DOHH2 (cell line): ENCODE measurements around the gene TRPM1.

ENCODE experiments used
- H3F3A ChIP-seq: fragments of 200-600 bp; sonication (generic), shearing (Covaris generic); 2 replicates; pipeline ENCODE4 v1.6.0; 2016; ENCODE audit warnings: antibody characterized with exemption, mild to moderate bottlenecking; ENCODE audit not compliant: control insufficient read depth, insufficient read depth
- H3K27ac ChIP-seq: fragments of 200-600 bp; sonication (generic); 2 replicates; pipeline ENCODE4 v1.5.1; 2014; ENCODE audit warnings: low read depth, mild to moderate bottlenecking, low read length, moderate library complexity
- H3K27me3 ChIP-seq: fragments of 200-600 bp; sonication (generic); 2 replicates; pipeline ENCODE4 v1.6.1; 2014; ENCODE audit warnings: mild to moderate bottlenecking, low read length, mixed read lengths; ENCODE audit not compliant: control insufficient read depth
- H3K36me3 ChIP-seq: fragments of 200-600 bp; sonication (generic); 2 replicates; pipeline ENCODE4 v1.6.1; 2014; ENCODE audit warnings: mild to moderate bottlenecking, low read length, moderate library complexity, mixed read lengths; ENCODE audit not compliant: control insufficient read depth
- H3K4me1 ChIP-seq: fragments of 200-600 bp; sonication (generic); 2 replicates; pipeline ENCODE4 v1.6.1; 2014; ENCODE audit warnings: mild to moderate bottlenecking, low read length, mixed read lengths; ENCODE audit not compliant: control insufficient read depth
- H3K4me2 ChIP-seq: fragments of 200-600 bp; sonication (generic); 2 replicates; pipeline ENCODE4 v1.6.0; 2014; ENCODE audit warnings: mild to moderate bottlenecking, low read length, moderate library complexity
- H3K4me3 ChIP-seq: fragments of 200-600 bp; sonication (generic); 2 replicates; pipeline ENCODE4 v1.5.1; 2014; ENCODE audit warnings: mild to moderate bottlenecking, low read length, mixed read lengths
- H3K79me2 ChIP-seq: fragments of 200-600 bp; sonication (generic); 2 replicates; pipeline ENCODE4 v1.6.1; 2014; ENCODE audit warnings: mild to moderate bottlenecking, low read length, mixed read lengths; ENCODE audit not compliant: control insufficient read depth
- H3K9me2 ChIP-seq: fragments of 200-600 bp; sonication (generic); replicated peaks from 2 replicates; pipeline ENCODE4 v1.6.1; 2014; ENCODE audit warnings: mild to moderate bottlenecking, low read length, mixed read lengths; ENCODE audit not compliant: control insufficient read depth
- H3K9me3 ChIP-seq: fragments of 200-600 bp; sonication (generic); 2 replicates; pipeline ENCODE4 v1.6.1; 2014; ENCODE audit warnings: antibody characterized with exemption, low read length, mixed read lengths; ENCODE audit not compliant: control insufficient read depth, insufficient read depth
- H4K20me1 ChIP-seq: fragments of 200-600 bp; sonication (generic); 2 replicates; pipeline ENCODE4 v1.6.0; 2014; ENCODE audit warnings: low read depth, mild to moderate bottlenecking, antibody characterized with exemption, low read length, moderate library complexity; ENCODE audit not compliant: control insufficient read depth, insufficient read depth
- CTCF ChIP-seq: fragments of 200-600 bp; sonication (generic); IDR thresholded peaks from one replicate; pipeline ENCODE4 v1.5.1; 2014; ENCODE audit warnings: antibody characterized with exemption, mild to moderate bottlenecking, low read depth, low read length; ENCODE audit not compliant: poor library complexity, severe bottlenecking
- EZH2phosphoT487 ChIP-seq: fragments of 200-600 bp; sonication (generic); IDR thresholded peaks from 2 replicates; pipeline ENCODE4 v1.6.1; 2017; ENCODE audit warnings: borderline replicate concordance, mild to moderate bottlenecking, antibody characterized with exemption, low read length, moderate library complexity, mixed read lengths

TRPM1 gene

GRCh38 chr15:31084176-31084575 lies 17.3 kb downstream of the TRPM1 start:
- Histone ChIP-seq H3K9me3 (no peaks in the 10 kb centered on the region), H3K27me3 (peaks cover 3% of the 10 kb centered on the region; the same call in 1 of the 2 replicates), H3K79me2 (no peaks in the 10 kb centered on the region), H3K4me2 (no peak overlapping the region), H3F3A (no peaks in the 10 kb centered on the region), H3K9me2 (no peaks in the 10 kb centered on the region), H3K4me3 (no peak overlapping the region), H3K36me3 (no peaks in the 10 kb centered on the region), H3K27ac (no peak overlapping the region), H4K20me1 (no peaks in the 10 kb centered on the region), H3K4me1 (no peaks in the 10 kb centered on the region)
- TF ChIP-seq CTCF (no peak), EZH2phosphoT487 (no peak)

GRCh38 chr15:31083370-31083780 lies 18.1 kb downstream of the TRPM1 start:
- H3K4me2 ChIP-seq = no peak overlapping the region

DNA sequence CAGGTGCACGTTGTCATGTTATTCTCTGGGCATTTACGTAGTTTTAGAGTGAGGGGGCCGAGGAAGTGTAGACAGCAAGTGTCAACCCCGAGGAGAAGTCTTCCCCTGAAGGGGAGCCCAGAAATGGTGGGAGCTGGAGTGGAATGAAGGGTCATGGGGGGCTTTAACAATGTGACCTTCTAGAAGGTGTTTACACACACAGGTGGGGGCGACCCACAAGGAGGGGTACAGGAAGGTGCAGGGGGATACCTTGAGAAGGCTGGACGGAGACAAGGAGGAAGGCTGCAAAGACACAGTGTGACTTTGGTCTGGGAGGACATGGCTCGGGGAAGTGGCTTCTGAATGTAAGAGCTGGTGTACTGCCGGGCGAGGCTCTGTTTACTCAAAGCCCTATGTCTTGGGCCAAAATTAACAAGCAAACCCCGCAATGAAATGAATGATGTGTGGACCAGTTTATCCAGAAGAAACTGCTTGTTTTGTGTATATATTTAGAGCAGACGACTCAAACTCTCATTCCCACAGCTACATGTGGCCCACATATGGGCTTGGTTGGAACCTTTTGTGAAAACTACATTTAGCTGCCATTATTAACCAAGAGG lies 18.7 kb downstream of the TRPM1 start:
- H3K27ac ChIP-seq = no peak overlapping the region
- no peak overlapping the region for H3K4me3 ChIP-seq
- TF ChIP-seq EZH2phosphoT487 = no peak
- TF ChIP-seq CTCF = no peak
- no peaks in the 10 kb centered on the region for H3K79me2 ChIP-seq
- H3K9me3 ChIP-seq = no peaks in the 10 kb centered on the region
- no peaks in the 10 kb centered on the region for H3K36me3 ChIP-seq
- no peak overlapping the region for H3K4me2 ChIP-seq
- H3K27me3 ChIP-seq = peaks cover 3% of the 10 kb centered on the region; the same call in 1 of the 2 replicates
- H3K9me2 ChIP-seq = no peaks in the 10 kb centered on the region
- H3F3A ChIP-seq = no peaks in the 10 kb centered on the region
- no peaks in the 10 kb centered on the region for H3K4me1 ChIP-seq
- H4K20me1 ChIP-seq = no peaks in the 10 kb centered on the region

More at GRCh38 chr15:31083370-31083780, 18.1 kb downstream of the TRPM1 start:
- Histone ChIP-seq H3K9me2 (no peaks in the 10 kb centered on the region), H3K9me3 (no peaks in the 10 kb centered on the region), H3K27me3 (peaks cover 3% of the 10 kb centered on the region; the same call in 1 of the 2 replicates), H3K79me2 (no peaks in the 10 kb centered on the region), H3K36me3 (no peaks in the 10 kb centered on the region), H3K27ac (no peak overlapping the region), H4K20me1 (no peaks in the 10 kb centered on the region), H3K4me1 (no peaks in the 10 kb centered on the region), H3K4me3 (no peak overlapping the region), H3F3A (no peaks in the 10 kb centered on the region)
- TF ChIP-seq EZH2phosphoT487 = no peak
- no peak for TF ChIP-seq CTCF
